ENCODE measurements around the gene GULP1.

DNA sequence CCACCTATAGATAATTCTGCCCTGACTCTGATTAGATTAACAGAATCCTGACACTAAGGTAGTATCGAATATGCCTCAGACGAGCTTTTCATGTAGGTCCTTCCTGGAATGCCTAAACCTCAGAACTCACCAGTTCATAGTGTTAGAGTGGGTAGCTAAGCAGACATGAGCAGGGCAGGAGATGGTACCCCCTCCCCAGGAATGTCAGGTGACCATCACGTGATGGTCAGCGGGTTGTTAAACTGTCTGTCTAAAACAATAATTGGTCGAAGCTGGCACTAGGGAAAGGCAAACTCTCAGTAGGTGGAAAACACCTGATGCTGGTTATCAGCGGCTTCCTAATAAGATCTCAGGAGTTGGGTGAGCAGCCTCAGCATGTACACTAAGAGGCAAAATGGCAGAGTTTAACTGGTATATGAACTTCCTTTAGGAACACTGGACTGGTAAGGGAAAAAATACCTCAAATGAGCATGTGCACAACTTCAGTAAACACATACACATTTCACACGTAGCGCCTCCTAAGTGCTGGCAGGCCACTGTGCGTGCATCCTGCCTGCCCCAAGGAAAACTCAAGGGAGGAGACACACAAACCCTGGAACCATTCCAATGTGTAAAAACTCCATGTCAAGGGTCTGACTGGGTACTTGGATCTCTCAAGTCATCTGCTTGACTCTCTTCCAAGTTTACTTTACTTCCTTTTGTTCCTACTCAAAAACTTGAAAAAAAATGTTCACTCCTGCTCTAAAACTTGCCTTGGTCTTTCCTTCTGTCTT, 339.5 kb downstream of the GULP1 start:
- TF ChIP-seq POLR2A (IDR thresholded peaks at IDR 0.05; ENCODE audit: insufficient read depth in 1 of 2, low read depth in 2 of 2, low read length in 2 of 2) (no peak), ZNF691 (CRISPR knock-in tag; IDR thresholded peaks at IDR 0.05; ENCODE audit: borderline replicate concordance, low read depth) (no peak), ZZZ3 (CRISPR knock-in tag; IDR thresholded peaks at IDR 0.05; ENCODE audit: borderline replicate concordance) (no peak), NFIC (IDR thresholded peaks at IDR 0.05; ENCODE audit: low read length) (no peak), HOXA9 (CRISPR knock-in tag; IDR thresholded peaks at IDR 0.05; ENCODE audit: borderline replicate concordance) (no peak), ZBTB44 (CRISPR knock-in tag; IDR thresholded peaks at IDR 0.05) (no peak), FOXK1 (CRISPR knock-in tag; IDR thresholded peaks at IDR 0.05; ENCODE audit: borderline replicate concordance, low read depth) (no peak), MXI1 (IDR thresholded peaks at IDR 0.05; ENCODE audit: borderline replicate concordance, low read depth, low read length) (no peak), GATA4 (IDR thresholded peaks at IDR 0.05; ENCODE audit: borderline replicate concordance, low read depth) (no peak)
- TF ChIP-seq, protein P1, sequence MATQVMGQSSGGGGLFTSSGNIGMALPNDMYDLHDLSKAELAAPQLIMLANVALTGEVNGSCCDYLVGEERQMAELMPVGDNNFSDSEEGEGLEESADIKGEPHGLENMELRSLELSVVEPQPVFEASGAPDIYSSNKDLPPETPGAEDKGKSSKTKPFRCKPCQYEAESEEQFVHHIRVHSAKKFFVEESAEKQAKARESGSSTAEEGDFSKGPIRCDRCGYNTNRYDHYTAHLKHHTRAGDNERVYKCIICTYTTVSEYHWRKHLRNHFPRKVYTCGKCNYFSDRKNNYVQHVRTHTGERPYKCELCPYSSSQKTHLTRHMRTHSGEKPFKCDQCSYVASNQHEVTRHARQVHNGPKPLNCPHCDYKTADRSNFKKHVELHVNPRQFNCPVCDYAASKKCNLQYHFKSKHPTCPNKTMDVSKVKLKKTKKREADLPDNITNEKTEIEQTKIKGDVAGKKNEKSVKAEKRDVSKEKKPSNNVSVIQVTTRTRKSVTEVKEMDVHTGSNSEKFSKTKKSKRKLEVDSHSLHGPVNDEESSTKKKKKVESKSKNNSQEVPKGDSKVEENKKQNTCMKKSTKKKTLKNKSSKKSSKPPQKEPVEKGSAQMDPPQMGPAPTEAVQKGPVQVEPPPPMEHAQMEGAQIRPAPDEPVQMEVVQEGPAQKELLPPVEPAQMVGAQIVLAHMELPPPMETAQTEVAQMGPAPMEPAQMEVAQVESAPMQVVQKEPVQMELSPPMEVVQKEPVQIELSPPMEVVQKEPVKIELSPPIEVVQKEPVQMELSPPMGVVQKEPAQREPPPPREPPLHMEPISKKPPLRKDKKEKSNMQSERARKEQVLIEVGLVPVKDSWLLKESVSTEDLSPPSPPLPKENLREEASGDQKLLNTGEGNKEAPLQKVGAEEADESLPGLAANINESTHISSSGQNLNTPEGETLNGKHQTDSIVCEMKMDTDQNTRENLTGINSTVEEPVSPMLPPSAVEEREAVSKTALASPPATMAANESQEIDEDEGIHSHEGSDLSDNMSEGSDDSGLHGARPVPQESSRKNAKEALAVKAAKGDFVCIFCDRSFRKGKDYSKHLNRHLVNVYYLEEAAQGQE (IDR thresholded peaks at IDR 0.05; ENCODE audit: borderline replicate concordance in 1 of 2, low read depth in 1 of 2, low read length in 2 of 2), result no peak

Data from HepG2 (cell line).